GM21723 (cell line): Measurements from ENCODE around the gene RASSF6.
"Not testable (repeated sequence)": the region's sequence is repeated elsewhere in the genome, so short reads cannot be mapped to it uniquely, and the experiment has no call there.

Source experiments
- ATAC-seq: cut with Tn5 transposase; IDR thresholded peaks from one replicate; pipeline ENCODE4 v1.9.1; 2021; ENCODE audit warnings: mild to moderate bottlenecking, moderate library complexity; ENCODE audit not compliant: unreplicated experiment

Gene RASSF6

DNA sequence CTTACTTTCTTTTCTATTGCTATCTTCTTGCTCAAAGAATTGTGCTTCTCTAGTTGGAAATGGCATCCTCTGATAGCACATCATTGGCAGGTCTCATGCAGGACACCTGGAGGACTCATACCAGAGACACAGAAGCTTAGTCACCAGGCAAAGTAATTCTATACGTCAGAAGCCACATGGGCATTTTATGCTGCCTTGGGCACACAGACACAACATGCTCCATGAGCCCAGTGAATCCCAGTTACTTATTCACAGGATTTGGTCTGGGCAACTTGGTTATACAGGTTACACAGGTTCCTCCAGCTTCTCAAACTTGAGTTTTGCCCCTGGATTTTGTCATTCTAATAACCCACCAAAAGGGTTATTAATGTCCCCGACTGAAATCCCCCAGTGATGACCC, 7.1 kb downstream of the RASSF6 start:
- ATAC-seq: no peak

DNA sequence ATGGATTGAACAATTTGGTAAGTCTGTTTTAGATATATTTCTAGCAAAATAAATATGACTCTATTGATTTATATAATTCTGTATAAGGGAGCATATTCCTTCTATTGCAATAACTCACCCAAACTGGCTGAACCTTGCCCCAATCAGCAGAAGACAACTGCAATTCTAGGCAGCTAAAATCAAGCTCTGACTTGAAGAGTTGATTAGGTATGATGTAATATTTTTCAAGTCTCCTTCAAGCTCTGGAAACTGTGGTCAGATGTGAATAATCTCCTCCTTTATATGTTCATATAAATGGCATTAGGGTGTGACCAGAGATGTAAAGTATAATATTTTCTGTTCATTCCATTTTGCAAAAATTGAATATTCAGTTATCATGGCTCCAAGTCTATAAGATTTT, 8.2 kb downstream of the RASSF6 start:
- ATAC-seq: no peak

DNA sequence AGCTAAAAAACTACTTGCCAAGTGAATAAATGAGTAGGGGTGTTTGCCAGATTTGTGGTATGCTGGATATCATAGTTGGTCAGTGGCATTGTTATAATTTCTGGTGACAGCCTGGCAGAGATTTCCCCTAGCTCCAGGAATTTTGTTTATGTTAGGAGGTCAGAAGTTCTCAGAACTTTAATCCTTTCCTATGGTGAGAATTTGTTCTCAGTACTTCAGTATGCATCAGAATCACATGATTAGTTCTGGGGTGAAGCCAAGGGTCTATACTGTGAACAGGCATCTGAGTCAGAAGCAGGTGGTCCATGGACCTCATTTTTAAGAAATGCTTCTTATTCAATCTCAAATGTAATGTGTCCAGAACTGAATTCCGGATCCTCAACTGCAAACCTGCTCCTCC, 10.5 kb downstream of the RASSF6 start:
- no peak for ATAC-seq

DNA sequence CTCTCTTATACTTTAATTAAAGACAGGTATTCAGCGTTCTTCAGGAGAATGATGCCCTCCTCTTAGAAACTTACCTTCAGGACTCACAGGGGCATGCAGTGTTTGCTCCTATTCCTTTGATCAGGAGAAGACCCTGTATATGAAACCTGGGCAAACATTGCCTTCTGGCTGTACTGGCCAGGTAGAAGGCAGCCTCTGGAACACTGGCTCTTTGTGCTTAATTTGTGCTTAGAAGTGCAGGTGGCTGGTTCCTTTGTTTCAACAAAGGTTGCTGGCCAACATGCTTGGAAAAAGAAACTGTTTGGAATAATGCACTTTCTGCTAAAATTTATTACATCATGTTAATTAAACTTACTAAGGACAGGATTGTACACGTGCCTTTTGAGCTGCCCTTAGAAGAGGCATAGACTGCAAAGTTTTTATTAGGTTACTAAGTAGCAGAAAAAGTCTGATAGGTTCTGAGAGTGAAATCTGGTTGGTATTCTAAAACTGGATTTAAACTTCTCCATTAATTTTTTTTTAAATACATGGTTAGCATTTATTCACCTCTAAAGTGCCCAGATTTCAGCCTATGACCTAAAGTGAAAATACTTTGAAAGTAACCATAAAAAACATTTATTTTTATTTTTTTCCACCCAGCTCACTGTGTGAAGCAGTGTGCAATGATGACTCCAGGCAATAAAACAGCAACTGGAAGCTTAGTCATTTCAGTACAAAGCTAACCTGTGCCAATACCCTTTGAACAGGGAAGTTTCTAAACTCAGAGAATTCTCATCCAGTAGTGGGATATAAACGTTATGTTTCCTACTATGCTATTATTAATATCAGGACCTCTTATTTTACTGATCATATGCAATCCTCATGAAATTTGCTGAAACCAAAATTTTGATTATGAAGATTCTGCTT, 11.3 kb downstream of the RASSF6 start:
- ATAC-seq: peak; percentile 24

DNA sequence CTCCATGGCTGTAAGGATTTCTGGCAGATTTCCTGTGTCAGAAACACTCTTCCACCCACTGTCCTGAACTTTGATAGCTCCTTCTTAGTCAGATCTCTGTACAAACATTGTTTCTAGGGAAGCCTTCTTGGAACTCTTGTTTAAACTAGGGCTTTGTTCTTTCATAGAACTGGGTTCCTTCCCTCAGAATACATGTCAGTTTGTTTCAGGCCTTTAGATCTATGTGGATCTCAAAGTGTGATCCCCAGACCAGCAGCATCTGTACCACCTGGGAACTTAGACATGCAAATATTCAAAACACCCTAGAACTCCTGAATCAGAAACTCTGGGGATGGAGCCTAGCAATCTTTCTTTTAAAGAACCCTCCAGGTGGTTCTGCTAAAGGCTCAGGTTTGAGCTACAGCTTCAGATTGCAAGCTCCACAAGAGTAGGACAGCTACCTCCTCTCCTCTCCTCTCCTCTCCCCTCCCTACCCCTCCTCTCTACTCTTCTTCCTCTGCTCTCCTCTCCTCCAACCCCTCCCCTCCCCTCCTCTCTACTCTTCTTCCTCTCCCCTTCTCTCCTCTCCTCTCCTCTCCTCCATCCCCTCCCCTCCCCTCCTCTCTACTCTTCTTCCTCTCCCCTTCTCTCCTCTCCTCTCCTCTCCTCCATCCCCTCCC, 12.7 kb downstream of the RASSF6 start:
- ATAC-seq: peak; percentile 34

DNA sequence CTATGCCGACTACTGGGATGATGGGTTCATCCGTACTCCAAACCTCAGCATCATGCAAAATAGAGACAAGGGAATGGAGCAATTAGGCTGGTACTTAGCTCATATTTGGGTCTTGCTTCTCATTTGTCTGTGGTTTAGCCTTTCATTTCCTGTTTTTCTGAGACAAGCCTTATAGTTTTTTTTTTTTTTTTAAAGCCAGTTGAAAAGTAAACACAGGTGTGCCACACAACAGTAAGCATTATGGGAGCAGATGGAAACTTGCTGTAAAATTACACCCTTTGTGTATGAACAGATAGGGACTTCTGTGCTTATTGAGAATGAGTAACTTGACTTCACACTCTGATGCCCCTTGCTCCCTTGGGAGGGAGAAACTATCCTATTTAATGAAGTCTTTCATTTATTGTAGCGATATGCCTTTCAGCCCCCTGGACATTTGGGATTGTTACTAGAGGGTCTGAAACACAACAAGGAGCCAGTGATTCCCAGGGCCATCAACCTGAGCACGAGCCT, 13.7 kb downstream of the RASSF6 start:
- peak; percentile 85 for ATAC-seq

DNA sequence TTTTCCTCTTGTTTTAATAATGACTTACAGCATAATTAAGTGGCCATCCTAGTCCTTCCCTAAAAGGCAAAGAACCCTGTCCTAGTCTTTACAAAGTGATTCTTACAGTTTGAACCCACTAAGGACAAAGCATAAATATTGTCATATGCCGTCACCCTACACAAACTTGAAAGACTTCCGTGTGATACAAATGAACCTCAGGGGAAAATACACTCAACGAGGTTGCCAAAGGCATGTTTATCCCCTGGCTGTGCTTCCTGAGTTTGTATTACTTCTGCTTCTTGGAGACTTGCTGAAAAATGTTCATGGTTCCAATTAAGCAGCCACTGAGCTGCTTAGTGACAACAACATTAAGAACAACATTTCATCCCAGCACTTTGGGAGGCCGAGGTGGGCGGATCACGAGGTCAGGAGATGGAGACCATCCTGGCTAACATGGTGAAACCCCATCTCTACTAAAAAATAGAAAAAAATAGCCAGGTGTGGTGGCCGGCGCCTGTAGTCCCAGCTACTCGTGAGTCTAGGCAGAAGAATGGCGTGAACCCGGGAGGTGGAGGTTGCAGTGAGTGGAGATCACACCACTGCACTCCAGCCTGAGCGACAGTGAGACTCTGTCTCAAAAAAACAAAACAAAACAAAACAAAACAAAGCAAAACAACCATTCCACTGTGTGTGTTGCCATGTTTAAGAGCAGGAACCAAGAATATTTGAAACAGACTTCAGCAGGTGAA, 16.2 kb downstream of the RASSF6 start:
- no peak for ATAC-seq

DNA sequence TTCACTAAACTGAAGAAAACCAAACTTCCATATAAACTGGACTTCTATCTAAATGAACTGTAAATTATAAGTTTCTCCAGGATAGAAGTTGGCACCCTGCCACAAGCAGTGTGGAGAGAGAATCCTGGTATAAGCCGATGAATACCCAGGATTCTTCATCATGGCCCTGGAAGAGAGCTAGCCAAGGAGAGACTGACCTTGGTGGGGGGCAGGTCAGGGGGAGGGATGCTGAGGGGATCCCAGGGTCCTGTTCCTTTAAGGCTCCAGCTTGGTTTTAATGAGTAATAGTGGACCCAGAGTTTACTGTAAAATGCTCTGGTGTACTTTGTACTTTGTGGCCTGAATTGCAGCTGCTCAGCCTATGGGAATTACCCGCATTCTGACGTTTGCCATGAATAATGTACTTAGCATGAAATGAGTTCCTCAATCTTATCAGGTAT, 16.9 kb downstream of the RASSF6 start:
- ATAC-seq: no peak

DNA sequence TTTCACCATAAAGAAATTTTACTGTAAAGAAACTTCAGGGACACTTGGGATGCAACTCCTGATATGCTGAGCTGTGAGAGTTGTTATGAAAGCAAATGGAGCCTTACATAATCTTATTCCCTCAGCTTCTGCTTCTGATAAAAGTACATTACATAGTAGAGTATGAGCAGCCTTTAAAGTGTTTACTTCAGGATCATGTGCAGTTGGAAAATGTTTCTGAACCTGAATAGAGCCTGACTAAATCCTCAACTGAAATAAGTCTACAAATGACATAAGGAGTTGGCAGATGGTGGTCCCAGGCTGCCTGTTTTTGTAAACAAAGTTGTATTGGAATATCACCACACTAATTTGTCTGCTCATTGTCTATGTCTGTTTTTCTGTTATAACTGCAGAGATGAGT, 19.3 kb downstream of the RASSF6 start:
- ATAC-seq: no peak

DNA sequence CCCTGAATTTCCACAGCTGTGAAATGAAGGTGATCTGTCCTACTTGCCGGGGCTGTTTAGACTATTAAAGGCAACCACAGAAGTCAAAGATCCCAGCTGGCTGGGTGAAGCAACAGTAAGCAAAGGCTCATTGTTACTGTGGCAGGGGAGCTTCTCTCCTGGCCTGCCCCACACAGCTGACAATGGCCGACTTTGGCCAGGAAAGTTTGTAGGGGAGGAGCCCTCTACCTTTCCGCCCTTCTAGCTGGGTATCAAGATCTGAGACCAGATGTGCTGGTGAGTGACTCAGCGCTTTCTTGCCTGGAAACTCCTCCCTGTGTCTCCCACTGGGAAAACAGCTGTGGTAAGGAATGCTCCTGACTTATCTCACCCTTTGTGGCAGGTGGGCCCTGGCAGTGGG, 21.1 kb downstream of the RASSF6 start:
- no peak for ATAC-seq

DNA sequence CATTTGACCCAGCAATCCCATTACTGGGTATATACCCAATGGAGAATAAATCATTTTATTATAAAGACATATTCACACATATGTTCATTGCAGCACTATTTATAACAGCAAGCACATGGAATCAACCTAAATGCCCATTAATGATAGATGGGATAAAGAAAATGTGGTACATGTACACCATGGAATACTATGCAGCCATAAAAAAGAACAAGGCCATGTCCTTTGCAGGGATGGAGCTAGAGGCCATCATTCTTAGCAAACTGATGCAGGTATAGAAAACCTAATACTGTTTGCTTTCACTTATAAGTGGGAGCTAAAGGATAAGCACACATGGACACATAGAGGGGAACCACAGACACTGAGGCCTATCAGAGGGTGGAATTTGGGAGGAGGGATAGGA, 22.6 kb downstream of the RASSF6 start:
- no peak for ATAC-seq

DNA sequence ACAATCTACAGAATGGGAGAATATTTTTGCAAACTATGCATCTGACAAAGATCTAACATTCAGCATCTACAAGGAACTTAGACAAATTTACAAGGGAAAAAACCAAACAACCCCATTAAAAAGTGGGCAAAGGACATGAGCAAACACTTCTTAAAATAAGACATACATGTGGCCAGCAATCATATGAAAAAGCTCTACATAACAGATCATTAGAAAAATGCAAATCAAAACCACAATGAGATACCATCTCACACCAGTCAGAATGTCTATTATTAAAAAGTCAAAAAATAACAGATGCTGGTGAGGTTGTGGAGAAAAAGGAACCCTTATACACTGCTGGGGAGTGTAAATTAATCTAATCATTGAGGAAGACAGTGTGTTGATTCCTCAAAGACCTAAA, 23.1 kb downstream of the RASSF6 start:
- ATAC-seq: not testable (repeated sequence)

DNA sequence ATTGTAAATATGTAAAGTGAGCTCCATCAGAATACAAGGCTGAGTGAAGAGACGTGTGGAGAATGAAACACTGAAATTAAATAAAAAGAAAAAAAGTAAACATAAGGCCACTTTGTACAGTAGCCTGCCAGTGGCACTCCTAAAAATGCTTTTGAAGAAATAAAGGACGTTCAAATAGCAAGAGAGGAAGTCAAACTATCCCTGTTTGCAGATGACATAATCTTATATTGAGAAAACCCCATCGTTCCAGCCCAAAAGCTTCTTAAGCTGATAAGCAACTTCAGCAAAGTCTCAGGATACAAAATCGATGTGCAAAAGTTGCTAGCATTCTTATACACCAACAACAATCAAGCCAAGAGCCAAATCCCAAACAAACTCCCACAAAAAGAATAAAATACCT, 24.2 kb downstream of the RASSF6 start:
- ATAC-seq: no peak

DNA sequence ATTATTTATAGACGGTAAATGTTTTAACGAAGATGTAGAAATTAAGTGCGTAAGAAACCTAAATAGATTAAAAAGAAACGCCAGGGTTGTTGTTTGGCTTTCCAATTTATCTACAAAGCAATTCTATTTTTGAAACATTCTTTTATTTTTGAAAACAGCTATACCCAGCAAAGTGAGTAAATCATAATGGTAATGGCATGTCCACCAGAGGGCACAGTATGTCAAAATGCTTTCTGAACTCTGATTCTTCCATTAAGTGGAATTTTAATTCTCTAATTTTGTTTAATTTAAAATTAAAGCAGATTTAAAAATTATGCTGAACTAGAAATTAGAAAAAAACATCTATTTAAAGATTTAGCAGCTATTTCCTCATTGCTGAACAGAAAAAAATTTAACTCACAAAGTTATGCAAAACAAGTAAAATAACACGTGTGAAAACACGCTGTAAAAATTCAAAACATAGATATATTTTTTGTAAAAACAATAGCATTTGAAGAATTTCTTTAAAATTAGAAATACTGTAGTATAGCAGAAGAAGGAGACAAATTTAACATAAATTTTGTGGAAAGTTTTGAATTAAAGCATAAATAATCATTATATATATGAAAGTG, 26.5 kb downstream of the RASSF6 start:
- no peak for ATAC-seq

DNA sequence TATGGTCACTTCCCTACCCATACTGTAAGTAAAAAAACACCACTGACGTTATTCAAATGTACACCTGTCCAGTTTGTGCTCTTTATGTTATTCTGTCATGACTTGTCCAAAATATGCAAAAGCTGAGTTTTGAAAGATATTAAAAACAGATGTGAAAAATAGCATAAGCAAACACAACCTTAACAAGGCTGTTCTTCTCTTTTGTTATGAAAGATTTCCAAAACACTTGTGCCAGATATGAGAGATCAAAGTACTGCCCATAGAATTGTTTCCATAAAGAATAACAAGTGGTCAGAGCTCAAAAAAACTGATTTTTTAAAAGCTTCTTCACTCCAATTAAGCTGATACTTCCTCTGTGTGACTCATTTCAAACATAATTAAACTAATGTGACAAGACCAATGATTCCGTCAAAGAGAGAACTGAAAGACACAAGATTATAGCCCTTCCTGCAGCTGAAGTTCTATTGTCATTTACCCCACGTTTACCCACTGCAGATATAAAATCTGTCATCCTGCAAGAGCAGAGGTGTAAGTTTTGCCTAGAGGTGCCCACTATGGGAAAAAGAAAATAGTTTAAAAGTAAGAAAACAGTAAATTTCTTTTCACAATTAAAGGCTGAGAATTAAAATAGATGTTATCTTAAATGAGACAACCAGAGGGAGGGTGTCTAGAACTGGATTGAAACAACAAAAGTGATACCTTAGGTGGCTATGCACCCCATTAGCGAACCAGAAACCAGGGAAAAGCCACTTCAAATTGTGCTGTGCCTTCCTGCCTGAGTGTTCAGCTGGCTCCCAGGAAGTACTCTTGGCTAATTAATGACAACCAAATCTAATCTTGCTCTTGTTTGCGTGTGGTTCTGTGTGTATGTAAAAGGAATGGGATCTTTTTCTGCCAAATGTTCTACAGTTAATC, 30.1 kb downstream of the RASSF6 start:
- ATAC-seq: peak; percentile 96

DNA sequence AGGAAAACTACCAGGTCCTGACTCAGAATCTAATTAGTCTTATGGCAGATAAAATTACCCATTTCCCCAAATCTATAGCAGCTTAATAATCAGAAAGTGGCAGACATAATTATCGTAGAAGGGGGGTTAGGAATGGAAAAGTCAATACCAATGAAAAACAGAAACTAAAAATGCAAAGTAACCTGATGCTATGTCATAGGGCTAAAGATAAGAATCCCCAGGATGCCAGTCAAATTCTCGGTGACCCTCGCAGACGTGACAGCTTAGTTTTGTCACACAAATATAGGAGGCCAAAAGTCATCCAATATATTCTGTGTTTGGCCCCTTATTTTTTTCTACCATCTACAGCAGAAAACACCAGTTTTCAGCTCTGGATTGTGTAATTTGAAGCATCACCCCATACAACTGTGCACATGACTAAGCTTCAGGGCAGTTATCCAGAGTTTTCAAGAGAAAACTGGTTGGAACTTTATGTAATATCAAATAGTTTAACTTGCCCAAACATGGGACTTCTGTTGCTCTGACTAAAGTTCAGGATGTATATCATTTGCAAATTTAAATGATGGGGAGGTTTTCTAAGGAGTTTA, 30.9 kb downstream of the RASSF6 start:
- peak; percentile 17 for ATAC-seq

DNA sequence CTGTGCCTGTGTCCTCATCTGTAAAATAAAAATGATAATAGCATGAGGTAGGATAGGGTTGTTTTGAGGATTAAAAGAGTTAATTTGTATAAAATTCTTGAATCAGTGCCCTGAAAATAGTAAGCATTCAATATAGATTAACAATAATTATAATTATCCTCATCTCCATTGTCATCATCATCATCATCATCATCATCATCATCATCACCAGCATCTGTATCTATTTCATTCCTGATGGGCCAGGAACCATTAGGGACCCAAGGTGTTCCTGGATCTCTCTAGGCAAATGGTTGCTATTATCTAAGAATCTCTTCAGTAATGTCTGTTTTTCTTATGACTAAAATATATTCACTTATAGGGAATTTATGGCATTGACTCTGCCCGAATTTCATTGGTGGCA, 31.6 kb downstream of the RASSF6 start:
- ATAC-seq: no peak

DNA sequence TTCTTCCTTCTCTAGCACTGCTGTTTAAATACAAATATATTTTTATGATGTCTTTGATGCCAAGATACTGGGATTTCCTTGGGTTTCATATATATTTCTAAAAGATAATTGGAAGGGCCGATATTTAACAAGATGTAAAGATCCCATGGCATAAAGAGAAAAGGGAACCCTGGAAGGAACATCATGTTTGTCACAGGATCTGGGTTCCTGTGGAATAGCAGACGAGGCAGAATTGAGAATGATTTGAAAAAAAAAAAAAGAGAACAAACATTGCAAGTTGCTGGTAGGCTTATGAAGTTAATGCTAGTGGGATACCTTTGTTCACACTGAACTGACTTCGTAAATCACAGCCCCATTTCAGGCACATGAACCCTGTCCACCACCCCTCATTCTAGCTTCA, 33.6 kb downstream of the RASSF6 start:
- no peak for ATAC-seq

DNA sequence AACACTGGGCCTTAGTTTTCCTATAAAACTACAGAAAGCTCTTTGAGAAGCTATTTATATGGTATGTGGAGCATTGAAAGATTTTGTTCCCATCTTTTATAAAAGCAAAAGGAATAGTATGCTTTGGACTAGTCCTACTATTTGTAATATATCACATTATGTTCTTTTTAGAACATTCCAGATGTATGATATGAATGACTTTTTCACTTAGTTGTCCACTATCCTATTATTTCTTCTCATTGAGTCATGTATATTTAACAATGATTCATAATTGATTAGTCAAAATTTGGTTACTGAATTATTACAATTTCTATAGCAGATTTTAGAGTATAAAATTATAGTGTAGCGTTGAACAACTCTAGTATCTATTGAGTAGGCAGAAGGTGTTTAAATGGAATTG, 34.2 kb downstream of the RASSF6 start:
- no peak for ATAC-seq

DNA sequence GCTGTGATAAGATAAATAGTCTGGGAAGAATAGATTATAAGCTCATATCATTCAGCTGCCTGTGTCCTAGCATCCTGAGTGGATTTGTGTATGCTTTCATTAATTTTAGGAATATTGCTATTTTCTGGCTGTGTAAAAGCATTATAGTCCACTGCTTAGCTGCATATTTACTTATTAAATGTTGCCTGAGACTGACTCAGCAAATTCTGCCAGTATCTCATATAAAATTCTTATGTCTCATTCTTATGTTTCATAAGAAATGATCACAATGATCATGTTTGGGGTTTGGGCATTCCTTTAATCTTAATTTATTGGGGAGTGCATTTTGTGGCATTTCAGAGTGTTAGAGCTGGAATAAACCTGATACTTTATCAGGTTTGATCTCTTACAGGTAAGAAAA, 34.9 kb downstream of the RASSF6 start:
- ATAC-seq: no peak
